ENCODE results near the gene RBP4.
"Not testable (repeated sequence)": the region's sequence is repeated elsewhere in the genome, so short reads cannot be mapped to it uniquely, and the experiment has no call there.

RBP4 gene

GRCh38 chr10:93565446-93565845, 35.6 kb downstream of the RBP4 start:
- DNase-seq = no peak

- no peak for DNase-seq
Measured at GRCh38 chr10:93560541-93560940, 40.5 kb downstream of the RBP4 start.

- DNase-seq = no peak
Measured at GRCh38 chr10:93559490-93559889, 41.5 kb downstream of the RBP4 start.

- DNase-seq = no peak
Measured at GRCh38 chr10:93554760-93555432, 46.1 kb downstream of the RBP4 start.

GRCh38 chr10:93554316-93554663, 46.7 kb downstream of the RBP4 start:
- DNase-seq = no peak

- DNase-seq = no peak
Measured at GRCh38 chr10:93553482-93554315, 47.3 kb downstream of the RBP4 start.

GRCh38 chr10:93552780-93553179, 48.3 kb downstream of the RBP4 start:
- no peak for DNase-seq

GRCh38 chr10:93550606-93551005, 50.4 kb downstream of the RBP4 start:
- DNase-seq = no peak

- DNase-seq = no peak
Measured at GRCh38 chr10:93548376-93549071, 52.5 kb downstream of the RBP4 start.

GRCh38 chr10:93547522-93547921, 53.5 kb downstream of the RBP4 start:
- DNase-seq = no peak

GRCh38 chr10:93546995-93547394, 54.0 kb downstream of the RBP4 start:
- not testable (repeated sequence) for DNase-seq

GRCh38 chr10:93542358-93542791, 58.7 kb downstream of the RBP4 start:
- DNase-seq = no peak
